GOT3 (cell line): ENCODE measurements around the gene PTCD1.
"Not testable (repeated sequence)": the region's sequence is repeated elsewhere in the genome, so short reads cannot be mapped to it uniquely, and the experiment has no call there.

Experiments
- DNase-seq: peaks from one replicate; lab custom pipeline; 2025; ENCODE audit warnings: mixed read lengths; lab: John Stamatoyannopoulos, UW

PTCD1 gene

GRCh38 chr7:99407872-99408378 lies 30.7 kb downstream of the PTCD1 start:
- peak; percentile 45 for DNase-seq

- no peak for DNase-seq
Observed at GRCh38 chr7:99406557-99406956, 32.0 kb downstream of the PTCD1 start.

- DNase-seq = no peak
Observed at GRCh38 chr7:99404977-99405320, 33.6 kb downstream of the PTCD1 start.

DNA sequence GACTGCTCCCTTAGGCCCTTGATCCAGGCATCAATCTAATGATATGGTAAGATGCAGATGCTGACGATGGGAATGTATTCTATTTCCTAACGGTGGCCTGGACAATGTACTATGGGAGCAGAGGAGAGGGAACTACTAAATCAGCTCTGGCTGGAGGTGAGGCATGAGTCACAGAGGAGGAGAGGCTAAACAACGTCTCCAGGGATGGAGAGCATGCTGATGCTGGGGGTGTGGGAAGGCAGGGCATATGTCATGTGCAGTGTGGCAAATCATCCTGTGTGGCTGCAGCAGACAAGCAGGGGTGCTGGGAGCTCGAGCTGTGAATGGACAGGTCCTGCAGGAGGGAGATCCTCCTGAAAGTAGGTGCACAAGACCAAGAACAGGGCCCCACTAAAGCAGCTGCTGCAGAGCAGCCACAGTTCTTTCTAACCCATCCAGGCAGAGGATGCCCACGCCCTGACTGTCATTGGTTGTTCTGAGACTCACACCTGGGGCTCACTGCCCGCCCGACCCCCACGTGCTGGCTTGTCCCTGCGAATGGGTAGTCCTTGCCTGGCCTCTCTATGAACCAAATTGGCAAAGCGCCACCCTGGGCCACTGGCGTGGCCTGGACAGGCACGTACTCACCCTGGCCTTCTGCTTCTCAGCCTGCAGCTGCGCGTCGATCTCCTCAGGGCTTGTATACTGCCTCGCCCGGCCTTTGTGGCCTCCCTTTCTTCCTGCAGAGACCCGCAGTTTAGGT lies 34.2 kb downstream of the PTCD1 start:
- no peak for DNase-seq

DNA sequence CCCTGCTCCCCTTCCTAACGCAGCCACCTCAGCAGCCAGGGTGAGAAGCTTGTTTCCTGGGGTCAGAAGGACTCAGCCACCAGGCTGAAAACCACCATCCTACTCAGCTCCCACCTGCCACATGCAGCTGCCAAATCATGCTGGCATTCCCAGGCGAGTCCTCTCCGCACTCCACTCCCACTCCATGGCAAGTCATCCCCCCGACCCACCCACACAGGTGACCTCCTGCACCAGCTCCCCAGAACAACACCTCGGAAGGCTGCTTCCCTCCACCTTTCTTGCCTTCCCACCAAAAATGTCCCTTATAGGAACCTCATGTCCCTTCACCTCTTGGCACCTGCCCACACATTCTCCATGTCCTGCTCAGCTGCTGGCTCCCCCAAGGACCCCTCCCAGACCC lies 34.8 kb downstream of the PTCD1 start:
- DNase-seq = no peak

GRCh38 chr7:99402854-99403253 lies 35.7 kb downstream of the PTCD1 start:
- no peak for DNase-seq

DNA sequence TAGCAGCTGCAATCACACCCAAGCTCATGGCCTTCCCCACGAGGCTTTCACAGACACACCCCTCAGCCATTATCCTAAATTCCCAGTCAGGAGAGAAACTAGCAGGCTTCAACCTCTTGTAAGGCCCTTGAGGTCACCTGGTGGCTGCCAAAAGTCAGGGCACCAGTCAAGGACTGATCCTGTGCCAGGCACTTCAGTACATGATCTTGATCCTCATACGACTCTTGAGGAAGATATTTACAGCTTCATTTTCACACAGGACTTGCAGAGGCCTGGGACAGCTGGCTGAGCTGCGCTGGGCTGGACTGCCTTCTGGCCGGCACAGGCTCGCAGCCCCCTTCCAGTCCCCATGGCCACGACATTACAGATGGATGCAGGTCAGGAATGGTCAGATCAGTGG lies 39.0 kb downstream of the PTCD1 start:
- no peak for DNase-seq

DNA sequence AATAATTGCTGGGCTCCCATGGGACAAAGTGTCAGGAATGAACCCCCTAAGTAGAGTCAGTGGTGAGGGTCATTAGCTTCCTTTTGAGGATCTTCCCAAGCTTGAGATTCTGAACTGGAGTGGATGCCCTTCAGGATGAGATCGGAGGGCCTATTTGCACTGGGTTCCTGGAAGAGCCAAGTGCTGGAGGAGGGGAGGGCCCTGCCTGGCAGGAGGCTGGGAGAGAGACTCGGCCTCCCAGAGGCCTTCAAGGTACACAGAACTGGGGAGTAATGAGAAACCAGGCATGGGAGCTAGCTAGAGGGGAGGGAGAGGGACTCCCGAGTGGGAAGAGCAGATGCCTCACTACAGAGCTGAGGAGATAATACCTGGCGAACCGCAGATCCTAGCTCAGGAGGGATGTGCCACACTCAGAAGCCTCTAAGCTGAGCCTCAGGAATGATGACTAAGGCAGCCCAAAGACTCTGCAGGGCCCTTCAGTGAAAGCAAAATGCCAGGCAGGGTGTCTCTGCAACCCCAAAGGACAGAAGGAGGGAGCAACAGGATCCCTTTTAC lies 39.6 kb downstream of the PTCD1 start:
- DNase-seq = no peak

DNA sequence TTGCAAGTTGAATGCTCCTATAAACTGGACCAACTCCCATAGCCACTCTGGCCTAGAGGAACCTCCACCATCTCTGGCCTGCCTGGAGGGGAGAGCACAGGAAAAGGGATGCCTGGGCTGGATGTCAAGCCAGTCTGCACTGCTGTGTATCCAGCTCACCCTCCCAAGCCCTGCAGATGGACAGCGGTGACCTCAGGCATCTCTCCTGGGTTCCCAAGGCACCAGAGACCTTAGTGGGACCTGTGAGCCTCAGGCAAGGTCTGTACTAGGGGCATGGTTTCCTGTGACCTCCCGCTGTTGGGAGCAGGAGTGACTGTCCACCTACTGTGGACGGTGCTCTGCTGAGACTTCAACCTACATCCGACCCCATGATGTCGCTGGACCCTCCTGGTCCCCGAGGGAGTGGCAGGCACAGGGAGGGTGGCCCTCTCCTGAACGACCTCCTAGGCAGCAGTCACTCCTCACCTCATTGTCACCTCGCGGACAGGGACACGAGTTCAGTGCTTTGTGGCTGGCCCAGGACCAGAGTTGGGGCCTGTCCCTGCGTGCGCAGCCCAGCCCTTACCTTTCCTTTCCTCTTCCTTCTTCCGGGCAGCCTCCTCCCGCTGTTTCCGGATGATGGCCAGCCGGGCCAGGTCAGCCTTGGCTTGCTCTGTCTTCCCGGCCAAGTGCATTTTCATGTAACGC lies 41.2 kb downstream of the PTCD1 start:
- no peak for DNase-seq

- no peak for DNase-seq
Observed at GRCh38 chr7:99396418-99397296, 41.9 kb downstream of the PTCD1 start.

GRCh38 chr7:99395616-99396327 lies 42.8 kb downstream of the PTCD1 start:
- no peak for DNase-seq

DNA sequence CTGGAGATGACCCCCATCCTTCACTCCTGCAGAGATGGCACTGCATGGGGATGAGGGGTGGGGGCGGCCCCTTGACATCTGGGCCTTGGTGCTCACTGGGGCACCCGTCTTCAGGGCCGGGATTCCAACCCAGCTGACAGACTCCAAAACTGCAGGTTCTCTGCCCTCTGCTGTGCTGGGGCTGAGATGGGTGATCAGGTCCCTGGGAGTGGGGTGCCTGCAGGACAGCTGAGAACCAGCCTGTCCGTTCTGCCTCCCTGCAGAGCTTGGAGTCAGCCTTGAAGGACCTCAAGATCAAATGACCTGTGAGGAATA lies 44.5 kb downstream of the PTCD1 start:
- DNase-seq = no peak

GRCh38 chr7:99393355-99394187 lies 45.0 kb downstream of the PTCD1 start:
- DNase-seq = no peak

DNA sequence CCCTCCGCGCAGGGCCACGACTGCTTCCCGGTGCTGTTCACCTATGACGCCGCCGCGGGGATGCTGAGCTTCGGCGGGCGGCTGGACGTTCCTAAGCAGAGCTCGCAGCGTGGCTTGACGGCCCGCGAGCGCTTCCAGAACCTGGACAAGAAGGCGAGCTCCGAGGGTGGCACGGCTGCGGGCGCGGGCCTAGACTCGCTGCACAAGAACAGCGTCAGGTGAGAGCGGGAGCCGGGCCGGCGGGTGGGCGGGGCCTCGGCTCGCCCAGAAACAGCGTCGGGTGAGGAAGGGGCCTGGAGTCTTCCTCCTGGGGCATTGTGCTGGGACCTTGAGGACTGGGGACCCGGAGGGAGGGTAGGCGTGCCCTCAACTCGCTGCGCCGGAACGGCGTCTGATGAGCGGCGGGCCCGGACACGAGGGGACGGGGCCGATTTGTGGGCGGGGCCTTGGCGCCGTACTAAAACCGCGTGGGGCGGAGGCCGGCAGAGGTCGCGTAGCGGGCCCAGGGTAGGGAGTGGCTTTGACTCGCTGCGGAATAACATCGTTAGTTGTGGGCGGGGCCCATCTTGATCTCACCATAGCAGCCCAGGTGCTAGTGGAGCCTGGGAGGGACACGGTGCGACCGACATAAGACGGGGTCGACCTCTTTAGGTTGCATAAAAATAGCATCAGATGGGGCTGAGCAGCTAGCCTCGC lies 45.8 kb downstream of the PTCD1 start:
- no peak for DNase-seq

GRCh38 chr7:99392046-99392445 lies 46.6 kb downstream of the PTCD1 start:
- no peak for DNase-seq

DNA sequence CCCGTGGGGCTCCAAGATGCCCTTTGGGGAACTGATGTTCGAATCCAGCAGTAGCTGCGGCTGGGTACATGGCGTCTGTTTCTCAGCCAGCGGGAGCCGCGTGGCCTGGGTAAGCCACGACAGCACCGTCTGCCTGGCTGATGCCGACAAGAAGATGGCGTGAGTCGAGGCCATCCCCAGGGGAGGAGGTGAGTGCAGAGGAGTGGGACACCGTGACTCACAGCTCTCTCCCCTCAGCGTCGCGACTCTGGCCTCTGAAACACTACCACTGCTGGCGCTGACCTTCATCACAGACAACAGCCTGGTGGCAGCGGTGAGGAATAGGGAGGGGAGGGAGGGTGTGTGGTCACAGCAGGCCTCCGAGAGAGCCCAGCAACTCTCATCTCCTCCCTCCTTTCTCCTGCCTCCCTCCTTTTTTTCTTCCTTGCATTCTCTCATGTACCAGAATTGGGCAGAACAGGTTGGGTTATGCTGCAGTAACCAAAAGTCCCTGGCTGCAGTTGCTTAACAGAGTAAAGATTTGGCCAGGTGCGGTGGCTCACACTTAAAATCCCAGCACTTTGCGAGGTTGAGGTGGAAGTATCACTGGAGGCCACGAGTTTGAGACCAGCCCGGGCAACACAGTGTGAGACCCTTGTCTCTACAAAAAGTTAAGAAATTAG lies 47.5 kb downstream of the PTCD1 start:
- DNase-seq = no peak

- no peak for DNase-seq
Observed at GRCh38 chr7:99389772-99390171, 48.8 kb downstream of the PTCD1 start.

DNA sequence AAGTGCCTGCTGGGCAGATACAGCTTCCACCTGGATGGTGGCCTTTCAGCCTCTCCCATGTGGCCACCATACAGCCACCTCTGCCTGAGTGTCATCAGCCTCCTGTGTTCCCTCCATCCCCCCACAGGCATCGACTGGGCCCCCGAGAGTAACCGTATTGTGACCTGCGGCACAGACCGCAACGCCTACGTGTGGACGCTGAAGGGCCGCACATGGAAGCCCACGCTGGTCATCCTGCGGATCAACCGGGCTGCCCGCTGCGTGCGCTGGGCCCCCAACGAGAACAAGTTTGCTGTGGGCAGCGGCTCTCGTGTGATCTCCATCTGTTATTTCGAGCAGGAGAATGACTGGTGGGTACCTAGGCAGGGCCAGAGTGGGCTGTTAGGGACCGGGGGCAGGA lies 50.7 kb downstream of the PTCD1 start:
- no peak for DNase-seq

GRCh38 chr7:99387239-99387635 lies 51.4 kb downstream of the PTCD1 start:
- DNase-seq = not testable (repeated sequence)
